WERI-Rb-1 (cell line): Measurements from ENCODE around the gene KCNMA1.
A peak's percentile ranks its signal among the peaks of the same experiment; 100 is the strongest.

Experiments used
- DNase-seq: peaks from one replicate; pipeline ENCODE4 v3.0.0-alpha.2; 2020
- H3K27ac ChIP-seq: fragments of 250-450 bp; sonication (Bioruptor Pico); 2 replicates; pipeline ENCODE4 v1.5.1; 2020; ENCODE audit warnings: mild to moderate bottlenecking, moderate library complexity
- H3K27me3 ChIP-seq: fragments of 250-450 bp; sonication (Bioruptor Pico); 2 replicates; pipeline ENCODE4 v1.5.1; 2021; ENCODE audit warnings: mild to moderate bottlenecking, low read depth, moderate library complexity; ENCODE audit not compliant: insufficient read depth, severe bottlenecking
- H3K36me3 ChIP-seq: fragments of 250-450 bp; sonication (Bioruptor Pico); 2 replicates; pipeline ENCODE4 v1.5.1; 2020; ENCODE audit warnings: mild to moderate bottlenecking, moderate library complexity
- H3K4me3 ChIP-seq: 2 replicates; pipeline ENCODE4 v1.5.1; 2011; ENCODE audit warnings: low read depth, mild to moderate bottlenecking, control low read depth, low read length
- H3K9me3 ChIP-seq: fragments of 250-450 bp; sonication (Bioruptor Pico); 2 replicates; pipeline ENCODE4 v1.5.1; 2021; ENCODE audit warnings: mild to moderate bottlenecking, moderate library complexity; ENCODE audit not compliant: severe bottlenecking
- CTCF ChIP-seq: IDR thresholded peaks from 2 replicates; pipeline ENCODE4 v1.5.1; 2011; ENCODE audit warnings: low read depth, mild to moderate bottlenecking, control low read depth, inconsistent platforms, low read length

The KCNMA1 gene

GRCh38 chr10:77580482-77580881, 57.1 kb downstream of the KCNMA1 start:
- no peaks in the 10 kb centered on the region for H3K9me3 ChIP-seq
- no peak for TF ChIP-seq CTCF
- no peak overlapping the region for H3K4me3 ChIP-seq
- no peaks in the 10 kb centered on the region for H3K36me3 ChIP-seq
- no peaks in the 10 kb centered on the region for H3K27me3 ChIP-seq
- no peak for DNase-seq
- no peak overlapping the region for H3K27ac ChIP-seq

- Histone ChIP-seq H3K36me3 (no peaks in the 10 kb centered on the region), H3K27me3 (no peaks in the 10 kb centered on the region), H3K4me3 (no peak overlapping the region), H3K9me3 (no peaks in the 10 kb centered on the region), H3K27ac (no peak overlapping the region)
- no peak for TF ChIP-seq CTCF
- DNase-seq = no peak
These were observed 58.9 kb downstream of the KCNMA1 start for GRCh38 chr10:77578583-77579227.

GRCh38 chr10:77577666-77578229, 59.9 kb downstream of the KCNMA1 start:
- DNase-seq = peak; percentile 31

GRCh38 chr10:77576444-77577032, 61.1 kb downstream of the KCNMA1 start:
- Histone ChIP-seq H3K36me3 (no peaks in the 10 kb centered on the region), H3K27me3 (no peaks in the 10 kb centered on the region), H3K4me3 (no peak overlapping the region), H3K9me3 (no peaks in the 10 kb centered on the region), H3K27ac (no peak overlapping the region)
- no peak for DNase-seq
- no peak for TF ChIP-seq CTCF

More at GRCh38 chr10:77577666-77578229, 59.9 kb downstream of the KCNMA1 start:
- no peaks in the 10 kb centered on the region for H3K36me3 ChIP-seq
- no peaks in the 10 kb centered on the region for H3K9me3 ChIP-seq
- H3K27ac ChIP-seq = no peak overlapping the region
- no peak overlapping the region for H3K4me3 ChIP-seq
- no peaks in the 10 kb centered on the region for H3K27me3 ChIP-seq
- TF ChIP-seq CTCF = no peak

GRCh38 chr10:77576007-77576367, 61.6 kb downstream of the KCNMA1 start:
- Histone ChIP-seq H3K9me3 (no peaks in the 10 kb centered on the region), H3K36me3 (no peaks in the 10 kb centered on the region), H3K4me3 (no peak overlapping the region), H3K27ac (no peak overlapping the region), H3K27me3 (no peaks in the 10 kb centered on the region)
- no peak for DNase-seq
- no peak for TF ChIP-seq CTCF
